SIG-M5 treated with dmso at 0.1 percent for 504 hours (cell line): ENCODE measurements around the gene MYNN.

Experiments used
- DNase-seq: peaks from one replicate; lab custom pipeline; 2025; ENCODE audit not compliant: unreplicated experiment; lab: John Stamatoyannopoulos, UW

The MYNN gene

GRCh38 chr3:169774186-169774585 lies 990 bp downstream of the MYNN start:
- DNase-seq = no peak

GRCh38 chr3:169777822-169778221 lies 4.6 kb downstream of the MYNN start:
- no peak for DNase-seq

GRCh38 chr3:169780742-169781141 lies 7.5 kb downstream of the MYNN start:
- no peak for DNase-seq

GRCh38 chr3:169781209-169781855 lies 8.1 kb downstream of the MYNN start:
- DNase-seq = no peak

GRCh38 chr3:169787120-169787519 lies 13.9 kb downstream of the MYNN start:
- DNase-seq = no peak

GRCh38 chr3:169787791-169788190 lies 14.6 kb downstream of the MYNN start:
- DNase-seq = no peak

- no peak for DNase-seq
Measured at GRCh38 chr3:169790219-169790618, 17.0 kb downstream of the MYNN start.

GRCh38 chr3:169790687-169791429 lies 17.7 kb downstream of the MYNN start:
- no peak for DNase-seq

- DNase-seq = no peak
Measured at GRCh38 chr3:169792359-169792758, 19.2 kb downstream of the MYNN start.

GRCh38 chr3:169804681-169805080 lies 31.5 kb downstream of the MYNN start:
- DNase-seq = no peak

GRCh38 chr3:169809230-169809795 lies 36.1 kb downstream of the MYNN start:
- peak; percentile 29 for DNase-seq

GRCh38 chr3:169811631-169812331 lies 38.6 kb downstream of the MYNN start:
- peak; percentile 50 for DNase-seq

- DNase-seq = peak; percentile 91
Measured at GRCh38 chr3:169812332-169813235, 39.4 kb downstream of the MYNN start, which contains the start of the genes LRRC34 and LRRIQ4. Gene LRRC34 (minus strand): TSS chr3:169812904. CDS start chr3:169812548, 356 bp downstream. Gene LRRIQ4 (plus strand): TSS chr3:169812870. CDS start chr3:169821922, 9,052 bp downstream.

- no peak for DNase-seq
Measured at GRCh38 chr3:169813278-169813677, 40.1 kb downstream of the MYNN start.

GRCh38 chr3:169813757-169814517 lies 40.7 kb downstream of the MYNN start:
- peak; percentile 77 for DNase-seq

GRCh38 chr3:169815590-169816150 lies 42.5 kb downstream of the MYNN start:
- no peak for DNase-seq

GRCh38 chr3:169818316-169818715 lies 45.1 kb downstream of the MYNN start:
- DNase-seq = no peak

GRCh38 chr3:169822091-169822490 lies 48.9 kb downstream of the MYNN start:
- DNase-seq = no peak

- DNase-seq = no peak
Measured at GRCh38 chr3:169822540-169822939, 49.3 kb downstream of the MYNN start.
